Mammary epithelial cell (primary cell): ENCODE data around the gene CHST3.

Source experiments
- EZH2 ChIP-seq: IDR thresholded peaks from 2 replicates; pipeline ENCODE4 v1.6.1; 2012; ENCODE audit warnings: low read length, inconsistent platforms, borderline replicate concordance
- TF ChIP-seq, protein P1 (sequence below), 2 donors: IDR thresholded peaks in 1 of 2; conservative IDR thresholded peaks in 1 of 2; 2 replicates each; pipeline ENCODE4 v1.5.1; 2011 to 2012; ENCODE audit warnings: inconsistent platforms in 2 of 2, low read length in 2 of 2, mild to moderate bottlenecking in 2 of 2, control low read depth in 1 of 2, low read depth in 1 of 2; ENCODE audit not compliant: insufficient read depth in 1 of 2; ENCODE audit errors: extremely low read depth in 1 of 2

DNA sequence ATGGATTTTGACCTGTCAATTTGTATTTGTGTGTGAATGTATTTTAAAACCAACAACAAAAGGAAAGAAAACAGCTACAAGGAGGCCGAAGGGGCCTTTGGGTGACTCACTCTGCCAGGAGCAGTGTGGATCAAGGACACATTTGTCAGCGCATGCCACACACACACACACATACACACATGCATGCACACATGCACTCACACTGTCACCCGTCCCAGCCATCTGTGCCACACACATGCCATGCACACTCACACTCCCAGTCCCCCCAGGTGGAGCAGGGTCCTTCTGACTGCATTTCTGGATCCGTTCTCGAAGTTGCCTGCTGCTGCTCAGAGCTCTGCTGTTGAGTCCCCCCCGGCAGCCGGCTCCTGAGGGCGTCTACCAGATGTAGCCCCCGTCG is 98.2 kb downstream of the CHST3 start:
- TF ChIP-seq, protein P1, sequence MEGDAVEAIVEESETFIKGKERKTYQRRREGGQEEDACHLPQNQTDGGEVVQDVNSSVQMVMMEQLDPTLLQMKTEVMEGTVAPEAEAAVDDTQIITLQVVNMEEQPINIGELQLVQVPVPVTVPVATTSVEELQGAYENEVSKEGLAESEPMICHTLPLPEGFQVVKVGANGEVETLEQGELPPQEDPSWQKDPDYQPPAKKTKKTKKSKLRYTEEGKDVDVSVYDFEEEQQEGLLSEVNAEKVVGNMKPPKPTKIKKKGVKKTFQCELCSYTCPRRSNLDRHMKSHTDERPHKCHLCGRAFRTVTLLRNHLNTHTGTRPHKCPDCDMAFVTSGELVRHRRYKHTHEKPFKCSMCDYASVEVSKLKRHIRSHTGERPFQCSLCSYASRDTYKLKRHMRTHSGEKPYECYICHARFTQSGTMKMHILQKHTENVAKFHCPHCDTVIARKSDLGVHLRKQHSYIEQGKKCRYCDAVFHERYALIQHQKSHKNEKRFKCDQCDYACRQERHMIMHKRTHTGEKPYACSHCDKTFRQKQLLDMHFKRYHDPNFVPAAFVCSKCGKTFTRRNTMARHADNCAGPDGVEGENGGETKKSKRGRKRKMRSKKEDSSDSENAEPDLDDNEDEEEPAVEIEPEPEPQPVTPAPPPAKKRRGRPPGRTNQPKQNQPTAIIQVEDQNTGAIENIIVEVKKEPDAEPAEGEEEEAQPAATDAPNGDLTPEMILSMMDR (conservative IDR thresholded peaks at IDR 0.05 in 1 of 2, IDR thresholded peaks at IDR 0.05 in 1 of 2; ENCODE audit: extremely low read depth in 1 of 2, insufficient read depth in 1 of 2, low read depth in 1 of 2, low read length in 2 of 2), result no peak
- TF ChIP-seq EZH2, result no peak
